ENCODE data around the gene IRF2.

DNA sequence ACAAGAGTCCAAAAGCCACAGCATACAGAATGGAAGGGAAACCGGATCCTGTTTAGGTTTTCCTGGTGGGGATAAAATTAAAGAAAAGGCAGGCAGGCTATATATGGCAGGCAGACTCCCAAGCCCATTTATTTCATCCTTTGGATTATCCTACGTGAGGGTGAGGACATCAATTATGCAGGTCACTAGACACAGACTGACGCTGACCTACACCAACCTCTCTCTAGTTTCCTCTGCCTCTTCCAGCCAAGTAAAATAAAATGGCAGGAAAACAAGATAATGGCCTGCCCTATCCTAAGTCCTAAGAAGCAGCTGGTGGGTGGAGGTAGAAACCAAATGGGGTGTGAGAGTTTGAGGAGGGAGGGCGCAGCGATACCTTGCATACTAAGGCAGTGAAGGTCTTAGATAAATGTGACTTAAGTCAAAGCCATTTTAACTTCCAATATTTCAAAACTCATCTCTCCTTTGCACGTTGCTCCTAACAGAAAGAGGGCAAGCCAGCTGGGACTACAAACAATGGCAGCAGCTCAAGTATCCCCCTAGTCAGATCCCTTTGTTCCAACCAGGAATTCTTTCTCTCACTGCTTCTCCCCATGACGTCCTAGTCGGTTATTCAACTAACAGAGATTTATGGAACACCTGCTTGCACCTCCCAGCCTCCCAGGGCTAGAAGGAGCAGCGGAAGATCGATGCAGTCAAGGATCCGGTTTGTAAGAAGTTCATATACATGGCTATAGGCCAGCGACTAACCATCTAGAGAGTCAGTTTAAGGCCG lies 72.8 kb downstream of the IRF2 start:
- TF ChIP-seq POLR2A (IDR thresholded peaks at IDR 0.05) (no peak), POLR2AphosphoS5 (IDR thresholded peaks at IDR 0.05) (no peak)

Measured in suprapubic skin (tissue), 4 donors.